Spleen (tissue), 7 donors: ENCODE data around the gene KCNE1.
"Not testable (repeated sequence)": the region's sequence is repeated elsewhere in the genome, so short reads cannot be mapped to it uniquely, and the experiment has no call there.

Experiments used
- CTCF ChIP-seq, 11 experiments: fragments of 200-600 bp in 7 of 11; fragments of 450-650 bp in 4 of 11; sonication (generic) in 4 of 11; IDR thresholded peaks in 8 of 11; conservative IDR thresholded peaks in 3 of 11; 1 replicate in 7 of 11; 2 replicates in 4 of 11; pipeline versions ENCODE4 v1.4.0 to v1.8.0; 2016 to 2021; ENCODE audit warnings: antibody characterized with exemption in 11 of 11, inconsistent platforms in 4 of 11, mild to moderate bottlenecking in 1 of 11
- POLR2A ChIP-seq, 3 donors: fragments of 450-650 bp; IDR thresholded peaks; one replicate each; pipeline ENCODE4 v1.5.1; 2017; ENCODE audit warnings: antibody characterized with exemption in 3 of 3, mild to moderate bottlenecking in 1 of 3
- POLR2AphosphoS5 ChIP-seq, 3 donors: sonication (generic); formaldehyde crosslinking; IDR thresholded peaks; one replicate each; pipeline ENCODE4 v1.5.1; 2017; ENCODE audit warnings: antibody characterized with exemption in 3 of 3
- donor health status: DM: no; HTN: no; CAD: no; lungs with moderate emphysema.
- donor health status: DM: no; HTN: no; CAD: no.
- donor health status: DM: no; HTN: no; CAD: no.

DNA sequence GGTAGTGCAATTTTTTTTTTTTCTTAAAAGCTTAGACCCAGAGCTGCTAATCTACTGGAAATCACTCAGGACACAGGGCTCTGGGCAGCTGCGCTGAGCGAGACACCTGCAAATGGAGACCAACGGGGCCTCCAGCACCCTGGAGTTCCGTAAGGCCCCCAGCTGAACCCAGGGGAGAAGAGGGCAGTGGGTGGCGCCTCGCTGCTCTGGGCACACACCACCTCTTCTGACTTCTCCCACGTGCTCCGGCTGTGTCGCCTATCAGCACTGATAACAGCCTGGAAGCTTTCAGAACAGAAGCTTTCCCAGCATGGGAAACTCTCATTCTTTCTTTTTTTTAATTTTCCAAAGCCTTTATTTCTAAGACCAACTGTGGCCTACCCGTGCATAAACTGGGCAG lies 56.4 kb downstream of the KCNE1 start:
- TF ChIP-seq CTCF (IDR thresholded peaks at IDR 0.05 in 8 of 11, conservative IDR thresholded peaks at IDR 0.05 in 3 of 11); POLR2A (IDR thresholded peaks at IDR 0.05); POLR2AphosphoS5 (IDR thresholded peaks at IDR 0.05): not testable (repeated sequence)
